ENCODE data around the gene AKNAD1.

Gene AKNAD1

DNA sequence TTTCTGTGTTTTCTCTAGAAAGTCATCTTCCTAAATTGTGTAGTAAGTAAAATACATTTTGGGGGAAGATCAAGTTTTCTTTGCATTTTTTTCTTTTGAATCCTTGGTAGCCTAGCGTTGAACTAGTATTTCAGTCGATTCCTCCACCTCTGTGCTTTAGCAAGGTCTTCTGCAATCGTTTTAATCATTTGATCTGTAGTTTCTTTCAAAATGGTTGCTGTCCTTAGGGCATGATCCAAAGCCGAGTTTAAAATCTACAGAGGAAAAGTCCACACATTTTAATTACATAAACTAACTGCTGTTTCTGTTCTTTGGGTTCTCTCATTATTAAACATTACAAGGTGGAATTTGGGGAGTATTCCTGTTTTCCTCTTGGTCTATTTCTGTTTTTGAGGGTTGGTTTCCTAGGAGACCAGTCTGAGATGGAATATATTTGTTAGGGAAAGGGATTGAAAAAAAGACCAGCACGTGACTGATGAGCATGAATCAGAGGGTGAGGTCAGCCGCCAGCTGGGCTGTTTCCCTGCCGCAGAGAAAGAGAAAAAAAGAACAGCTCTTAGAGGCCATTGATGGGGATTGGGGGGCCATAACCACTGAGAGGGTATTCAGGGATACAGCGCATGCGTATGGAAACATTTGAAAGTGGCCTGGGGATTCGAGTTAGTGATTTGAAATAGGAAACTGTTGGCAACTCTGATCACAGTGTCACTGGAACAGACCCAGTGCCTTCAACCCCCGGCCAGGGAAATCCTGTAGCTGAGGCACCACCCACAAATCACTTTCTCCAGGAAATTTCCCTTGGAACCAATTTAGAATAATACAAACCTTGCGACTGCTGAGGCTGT lies 40.6 kb downstream of the AKNAD1 start:
- DNase-seq: peak; percentile 77 to 88
- Histone ChIP-seq H3K36me3 (peaks cover 0 to 5% (median 0%) of the 10 kb centered on the region in 3 donors), H3K4me1 (peaks cover 0 to 33% (median 20%) of the 10 kb centered on the region in 4 donors), H3K27me3 (no peaks in the 10 kb centered on the region), H3K9me3 (no peaks in the 10 kb centered on the region), H3K27ac (peak overlapping the region; percentile 76 to 86), H3K4me3 (peak overlapping the region; percentile 18 to 50)
- intact Hi-C loops (cut with DNase I; ENCODE audit: low total_unique reads): no loop called here
- TF ChIP-seq, protein P1, sequence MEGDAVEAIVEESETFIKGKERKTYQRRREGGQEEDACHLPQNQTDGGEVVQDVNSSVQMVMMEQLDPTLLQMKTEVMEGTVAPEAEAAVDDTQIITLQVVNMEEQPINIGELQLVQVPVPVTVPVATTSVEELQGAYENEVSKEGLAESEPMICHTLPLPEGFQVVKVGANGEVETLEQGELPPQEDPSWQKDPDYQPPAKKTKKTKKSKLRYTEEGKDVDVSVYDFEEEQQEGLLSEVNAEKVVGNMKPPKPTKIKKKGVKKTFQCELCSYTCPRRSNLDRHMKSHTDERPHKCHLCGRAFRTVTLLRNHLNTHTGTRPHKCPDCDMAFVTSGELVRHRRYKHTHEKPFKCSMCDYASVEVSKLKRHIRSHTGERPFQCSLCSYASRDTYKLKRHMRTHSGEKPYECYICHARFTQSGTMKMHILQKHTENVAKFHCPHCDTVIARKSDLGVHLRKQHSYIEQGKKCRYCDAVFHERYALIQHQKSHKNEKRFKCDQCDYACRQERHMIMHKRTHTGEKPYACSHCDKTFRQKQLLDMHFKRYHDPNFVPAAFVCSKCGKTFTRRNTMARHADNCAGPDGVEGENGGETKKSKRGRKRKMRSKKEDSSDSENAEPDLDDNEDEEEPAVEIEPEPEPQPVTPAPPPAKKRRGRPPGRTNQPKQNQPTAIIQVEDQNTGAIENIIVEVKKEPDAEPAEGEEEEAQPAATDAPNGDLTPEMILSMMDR (IDR thresholded peaks at IDR 0.05): no peak

DNA sequence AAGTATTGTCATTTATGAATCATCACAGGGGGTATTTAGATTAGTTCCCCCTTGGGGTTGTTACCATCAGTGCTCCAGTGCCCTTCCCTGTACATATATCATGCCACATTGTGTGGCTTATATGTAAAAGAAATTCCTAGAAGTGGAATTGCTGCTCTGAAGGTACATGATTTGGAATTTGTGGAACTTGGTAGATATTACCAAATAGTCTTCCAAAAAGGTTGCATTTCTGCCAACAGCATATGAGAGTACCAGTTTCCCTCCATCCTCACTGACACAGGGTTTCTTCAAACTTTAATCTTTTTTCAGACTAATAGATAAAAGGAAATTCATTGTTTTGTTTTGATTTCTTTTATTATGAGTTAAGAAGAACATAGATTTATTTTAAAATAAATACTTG lies 41.3 kb downstream of the AKNAD1 start:
- H3K9me3 ChIP-seq: no peaks in the 10 kb centered on the region
- H3K4me1 ChIP-seq: peaks cover 0 to 33% (median 20%) of the 10 kb centered on the region in 4 donors
- DNase-seq: no peak
- no peak overlapping the region for H3K4me3 ChIP-seq
- H3K27me3 ChIP-seq: no peaks in the 10 kb centered on the region
- TF ChIP-seq, protein P1 (IDR thresholded peaks at IDR 0.05): no peak
- H3K36me3 ChIP-seq: peaks cover 0 to 10% (median 0%) of the 10 kb centered on the region in 3 donors
- intact Hi-C loops (cut with DNase I; ENCODE audit: low total_unique reads): no loop called here
- peak overlapping the region; percentile 76 to 86 for H3K27ac ChIP-seq

DNA sequence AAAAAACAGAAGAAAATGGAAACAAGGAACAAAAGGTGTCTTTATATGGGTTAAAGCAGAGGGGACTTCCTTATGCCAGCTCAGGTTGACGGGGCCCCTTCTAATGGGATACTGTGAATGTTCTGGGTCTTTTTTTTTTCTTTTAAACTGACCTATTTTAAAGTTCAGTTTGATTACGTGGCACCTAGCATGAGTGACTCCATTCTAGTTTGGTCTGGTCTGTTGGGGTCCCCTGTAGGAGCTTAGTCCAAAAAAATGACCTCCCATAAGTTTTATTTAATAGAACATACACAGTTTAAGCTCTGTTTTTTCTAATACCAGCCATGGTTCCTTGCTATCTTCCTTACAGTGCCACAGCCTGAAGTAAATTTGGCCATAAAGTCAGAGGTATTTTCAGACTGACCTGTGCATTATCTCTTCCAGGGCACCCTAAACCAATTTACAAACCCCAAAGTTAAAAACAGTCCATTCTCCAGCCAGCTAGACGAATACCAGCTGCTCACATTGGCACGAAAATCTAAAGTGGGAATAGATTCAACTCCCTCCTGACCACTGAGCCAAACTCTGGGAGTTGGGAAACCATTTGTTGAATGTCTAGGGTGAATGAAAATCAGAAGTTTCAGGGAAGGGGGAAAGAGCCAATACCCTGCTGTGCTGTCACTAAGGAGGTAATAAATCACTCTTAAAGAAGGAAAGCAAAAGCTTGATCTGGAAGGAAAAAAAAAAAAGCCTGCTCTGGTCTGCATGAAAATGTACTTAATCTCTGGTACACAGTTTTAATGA lies 42.4 kb downstream of the AKNAD1 start:
- intact Hi-C loops (cut with DNase I; ENCODE audit: low total_unique reads): no loop called here
- TF ChIP-seq, protein P1 (IDR thresholded peaks at IDR 0.05): no peak
- peak overlapping the region; percentile 76 to 86 for H3K27ac ChIP-seq
- DNase-seq: no peak
- no peak overlapping the region for H3K4me3 ChIP-seq
- H3K36me3 ChIP-seq: peaks cover 0 to 19% (median 7%) of the 10 kb centered on the region in 3 donors
- H3K9me3 ChIP-seq: no peaks in the 10 kb centered on the region
- H3K4me1 ChIP-seq: peaks cover 0 to 33% (median 20%) of the 10 kb centered on the region in 4 donors
- no peaks in the 10 kb centered on the region for H3K27me3 ChIP-seq

DNA sequence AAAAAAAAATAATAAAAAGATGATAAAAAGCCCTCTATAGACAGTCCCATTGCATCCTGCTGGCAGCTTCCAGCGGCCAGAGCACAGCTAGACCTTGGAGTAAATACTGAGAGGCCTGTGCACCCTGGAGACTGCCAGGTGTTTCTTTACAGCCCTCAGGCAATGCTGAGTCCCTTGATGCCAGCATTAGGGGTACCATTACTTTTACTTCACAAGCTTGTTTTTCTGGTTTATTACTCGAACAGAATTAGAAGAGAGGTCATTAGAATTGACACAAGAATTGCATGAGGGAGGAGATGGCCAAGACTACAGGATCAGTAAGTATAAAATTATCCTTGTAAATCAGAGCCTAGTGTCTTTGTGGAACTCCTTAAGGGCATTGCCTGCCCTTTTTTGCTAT lies 43.6 kb downstream of the AKNAD1 start:
- Histone ChIP-seq H3K27me3 (no peaks in the 10 kb centered on the region), H3K4me3 (no peak overlapping the region), H3K4me1 (peaks cover 0 to 33% (median 20%) of the 10 kb centered on the region in 4 donors), H3K36me3 (peaks cover 1 to 26% (median 14%) of the 10 kb centered on the region in 3 donors), H3K9me3 (no peaks in the 10 kb centered on the region), H3K27ac (no peak overlapping the region)
- TF ChIP-seq, protein P1 (IDR thresholded peaks at IDR 0.05): no peak
- no peak for DNase-seq
- intact Hi-C loops (cut with DNase I; ENCODE audit: low total_unique reads): no loop called here

DNA sequence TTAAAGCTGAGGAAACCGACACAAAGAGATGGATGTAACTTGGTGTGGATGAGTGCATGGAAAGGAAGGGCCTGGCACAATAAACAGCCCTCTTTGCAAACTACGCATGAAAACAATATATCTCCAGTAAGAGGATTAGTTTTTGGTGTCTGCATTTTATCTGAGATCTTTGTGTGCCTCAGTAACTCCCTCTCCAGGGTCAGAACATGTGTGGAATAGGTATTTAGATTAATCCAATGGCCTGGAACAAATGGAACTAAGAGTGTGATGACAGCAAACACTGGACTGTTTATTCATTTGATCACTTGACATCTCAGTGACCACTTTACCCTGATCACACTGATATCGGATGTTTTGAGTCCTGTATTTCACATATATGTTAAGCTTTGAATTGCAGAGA lies 45.3 kb downstream of the AKNAD1 start:
- peaks cover 0 to 26% (median 16%) of the 10 kb centered on the region in 4 donors for H3K4me1 ChIP-seq
- intact Hi-C loops (cut with DNase I; ENCODE audit: low total_unique reads): no loop called here
- no peak for DNase-seq
- H3K4me3 ChIP-seq: no peak overlapping the region
- TF ChIP-seq, protein P1 (IDR thresholded peaks at IDR 0.05): no peak
- no peak overlapping the region for H3K27ac ChIP-seq
- no peaks in the 10 kb centered on the region for H3K27me3 ChIP-seq
- no peaks in the 10 kb centered on the region for H3K9me3 ChIP-seq
- peaks cover 16 to 44% (median 31%) of the 10 kb centered on the region in 3 donors for H3K36me3 ChIP-seq

Data from tibial artery (tissue), 4 donors.